GM19324 (cell line): ENCODE results near the gene EEFSEC.

ENCODE experiments used
- ATAC-seq: cut with Tn5 transposase; IDR thresholded peaks from one replicate; pipeline ENCODE4 v1.9.1; 2021; ENCODE audit warnings: mild to moderate bottlenecking, moderate library complexity; ENCODE audit not compliant: unreplicated experiment, low FRiP score

Gene EEFSEC

DNA sequence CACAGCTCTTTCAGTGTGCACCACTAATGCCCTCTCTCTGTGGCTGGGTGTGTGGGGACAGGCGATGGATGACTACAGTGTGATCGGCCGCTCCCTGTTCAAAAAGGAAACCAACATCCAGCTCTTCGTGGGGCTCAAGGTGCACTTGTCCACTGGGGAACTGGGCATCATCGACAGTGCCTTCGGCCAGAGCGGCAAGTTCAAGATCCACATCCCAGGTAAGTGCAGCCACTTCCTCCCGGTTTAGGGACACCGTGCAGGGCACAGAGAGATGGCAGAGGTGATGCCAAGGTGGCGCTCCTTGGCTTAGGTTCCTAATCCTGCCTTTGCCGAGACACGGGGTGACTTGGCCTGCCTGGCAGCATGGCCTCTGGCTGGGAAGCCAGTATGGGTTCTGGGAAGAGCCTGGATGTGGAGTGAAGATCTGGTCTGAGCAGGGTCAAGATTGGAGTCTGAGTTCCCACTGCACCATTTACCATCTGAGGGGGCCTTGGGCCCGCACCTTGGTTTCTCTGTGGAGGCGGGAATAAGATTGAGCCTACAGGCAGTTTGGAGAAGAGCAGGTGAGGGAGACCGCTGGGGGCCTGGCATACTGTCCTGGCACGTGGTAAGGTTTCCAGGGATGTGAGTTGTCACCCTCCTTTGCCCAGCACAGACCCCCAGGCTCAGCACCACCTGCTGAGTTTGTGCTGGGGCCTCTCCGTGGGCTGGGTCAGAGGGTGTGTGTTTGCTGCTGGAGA is 205.0 kb downstream of the EEFSEC start:
- no peak for ATAC-seq

DNA sequence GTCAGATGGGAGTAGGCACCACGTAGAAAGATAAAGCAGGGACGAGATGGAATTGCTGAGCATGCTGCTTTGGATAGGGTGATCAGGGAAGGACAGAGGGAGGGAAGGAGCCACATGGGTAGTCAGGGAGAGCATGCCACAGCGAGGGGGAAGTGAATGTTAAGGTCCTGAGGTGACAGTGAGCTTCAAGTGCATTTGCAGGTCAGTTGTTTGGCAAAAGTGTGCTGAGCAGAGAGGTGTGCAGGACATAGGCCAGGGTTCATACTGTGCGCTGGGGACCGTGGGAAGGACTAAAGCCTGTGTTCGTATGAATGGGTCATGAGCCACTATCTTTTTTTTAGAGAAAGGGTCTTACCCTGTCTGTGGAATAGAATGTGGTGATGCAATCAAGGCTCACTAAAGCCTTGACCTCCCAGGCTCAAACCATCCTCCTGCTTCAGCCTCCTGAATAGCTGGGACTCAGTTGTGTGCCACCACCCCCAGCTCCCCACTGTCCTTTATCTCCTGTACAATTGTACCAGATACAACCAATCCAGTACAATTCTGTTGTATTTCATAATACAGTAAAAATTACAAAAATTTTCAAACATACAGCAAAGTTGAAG is 205.9 kb downstream of the EEFSEC start:
- no peak for ATAC-seq

DNA sequence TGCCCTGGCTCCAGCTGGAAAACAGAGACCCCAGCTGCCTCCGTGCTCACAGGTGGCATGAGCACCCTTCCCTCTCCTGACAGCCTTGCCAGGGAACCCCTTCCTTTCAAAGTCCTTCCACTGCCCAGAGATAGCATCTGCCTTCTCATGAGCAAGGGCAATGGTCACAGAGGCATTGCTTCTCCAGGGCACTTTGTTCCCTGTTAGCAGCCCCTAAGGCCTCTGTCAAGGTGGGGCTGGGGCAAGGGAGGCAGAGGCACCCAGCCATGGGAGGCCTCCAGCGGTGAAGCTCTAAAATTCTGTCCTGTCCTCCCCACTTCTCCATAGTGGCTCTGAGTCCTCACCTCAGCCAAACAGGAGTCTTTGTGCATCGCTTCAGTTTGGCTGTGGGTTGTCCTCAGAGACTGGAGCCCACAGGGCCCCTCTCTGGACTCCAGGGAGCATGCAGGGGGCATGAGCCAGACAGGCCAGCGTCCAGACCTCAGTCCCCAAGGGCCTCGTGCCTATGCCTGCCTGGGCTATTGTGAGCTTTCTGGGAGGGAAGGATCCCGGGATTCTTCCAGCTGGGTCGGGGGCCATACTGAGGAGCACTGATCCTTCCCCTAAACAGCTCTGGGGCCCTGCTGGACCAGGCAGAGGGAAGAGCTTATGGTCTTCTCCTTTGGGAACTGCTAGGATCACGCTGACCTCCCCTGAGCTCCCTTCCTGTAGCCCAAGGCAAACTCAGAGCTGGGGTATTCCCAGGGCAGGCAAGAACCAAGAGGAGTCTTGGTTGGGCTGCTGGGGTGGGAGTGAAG is 206.8 kb downstream of the EEFSEC start:
- ATAC-seq: no peak

DNA sequence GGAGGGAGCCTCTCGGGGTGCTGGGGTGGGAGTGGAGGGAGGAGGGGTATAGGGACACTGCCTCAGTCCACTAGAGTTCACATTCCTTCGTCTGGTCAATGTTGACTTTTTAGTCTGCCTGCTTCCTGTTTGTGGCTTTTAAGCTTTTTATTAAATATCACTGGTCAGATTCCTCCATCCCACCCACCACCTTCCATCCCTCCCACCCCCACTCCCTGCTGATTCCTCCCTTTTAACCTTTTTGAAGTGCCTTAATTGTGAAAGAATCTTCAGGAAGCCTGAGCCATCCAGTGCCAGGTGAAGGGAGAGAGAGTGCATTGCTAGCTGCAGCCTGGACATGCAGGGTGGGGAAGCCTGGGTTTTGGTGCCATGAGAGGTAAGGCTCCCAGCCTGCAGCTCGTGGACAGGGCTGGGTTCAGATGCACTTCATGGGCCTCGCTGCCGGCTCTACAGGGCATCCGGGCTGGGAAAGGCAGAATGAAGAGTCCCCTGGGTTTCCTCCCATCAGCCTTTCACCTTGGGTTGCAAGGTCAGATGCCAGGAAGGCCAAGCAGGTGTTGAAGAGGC is 207.5 kb downstream of the EEFSEC start:
- ATAC-seq: no peak

DNA sequence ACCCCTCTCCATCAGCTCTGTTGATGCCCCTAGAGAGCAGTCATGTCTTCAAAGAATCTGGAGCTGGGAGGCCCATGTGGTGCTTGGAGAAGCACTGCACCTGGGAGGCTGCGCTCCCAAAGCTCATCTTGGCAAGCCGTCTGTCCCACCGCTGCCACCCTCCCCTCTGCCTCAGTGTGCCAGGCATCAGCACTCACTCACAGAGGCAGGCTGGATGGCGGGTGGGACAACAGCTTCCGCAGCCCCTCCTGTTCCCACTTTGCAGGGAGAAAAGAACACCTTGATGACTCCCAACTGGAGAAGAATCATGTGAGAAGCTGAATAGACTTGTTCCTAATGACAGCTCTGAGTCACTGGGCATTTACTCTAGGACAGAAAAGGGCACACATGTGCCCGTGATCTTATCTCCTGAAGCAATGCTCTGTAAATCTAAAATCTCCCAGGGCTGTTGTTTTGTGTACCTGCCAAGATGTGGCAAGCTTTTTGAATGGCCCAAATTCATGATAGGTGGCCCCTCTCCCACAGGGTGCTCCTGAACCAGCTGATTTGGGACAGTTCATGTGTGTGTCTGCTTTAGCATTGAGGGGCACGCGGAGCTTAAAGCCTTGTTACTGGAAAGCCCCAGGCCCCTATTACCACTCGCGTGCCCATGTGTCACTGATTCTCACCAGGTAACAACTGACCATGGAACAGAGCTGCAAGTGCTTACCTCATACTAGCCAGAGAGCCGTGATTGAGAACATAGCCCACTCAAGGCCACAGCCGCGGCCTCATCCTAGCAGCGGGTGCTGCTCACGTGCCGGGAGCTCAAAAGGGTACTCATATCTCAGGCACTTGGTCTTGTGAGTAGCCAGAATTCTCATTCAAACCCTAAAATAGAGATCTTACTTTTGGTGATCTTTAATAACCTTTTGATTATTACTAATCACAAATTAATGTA is 209.0 kb downstream of the EEFSEC start:
- ATAC-seq: no peak

DNA sequence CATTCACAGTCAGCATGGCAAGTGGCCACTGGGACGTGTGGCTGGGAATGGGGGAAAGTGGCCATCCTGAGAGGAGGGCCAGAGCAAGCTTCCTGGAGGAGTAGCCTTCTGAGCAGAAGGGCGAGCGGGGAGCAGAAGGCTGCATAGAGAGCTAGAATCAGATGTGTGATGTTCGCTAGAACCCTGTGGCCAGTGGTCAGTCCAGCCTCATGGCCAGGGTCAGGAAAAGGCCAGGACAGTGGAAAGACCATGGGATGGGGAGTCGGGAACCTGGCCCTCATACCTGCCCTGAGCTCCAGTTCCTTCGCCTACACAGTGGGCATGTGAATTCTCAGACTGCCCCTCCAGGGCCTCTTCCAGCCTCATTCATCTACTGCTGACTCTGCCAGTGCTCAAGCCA is 211.0 kb downstream of the EEFSEC start:
- ATAC-seq: no peak

DNA sequence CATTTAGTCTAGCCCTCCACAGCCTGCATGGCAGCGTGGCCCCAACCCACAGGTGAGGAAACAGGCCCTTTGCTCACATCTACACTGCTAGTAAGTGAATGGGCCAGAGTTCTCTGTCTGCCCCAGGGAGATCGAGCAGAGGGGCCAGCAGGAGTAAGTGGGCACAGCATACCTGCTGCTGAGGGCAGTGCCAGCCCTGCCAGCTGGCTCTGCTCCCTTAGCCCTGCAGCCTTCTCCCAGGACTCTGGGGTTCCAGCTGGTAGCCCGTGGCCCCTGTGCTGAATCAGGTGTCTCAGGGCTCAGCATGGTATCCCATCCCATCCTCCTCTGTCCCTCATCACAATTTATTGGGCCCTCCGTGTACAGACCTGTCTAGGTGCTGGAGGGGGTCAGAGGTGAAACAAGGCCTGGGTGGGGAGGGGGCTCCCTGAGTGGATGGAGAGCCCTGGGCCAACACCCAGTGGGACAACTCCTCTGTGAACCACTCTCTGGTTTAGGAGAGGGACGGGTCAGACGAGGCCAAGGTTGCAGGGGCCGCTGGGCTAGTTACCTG is 211.6 kb downstream of the EEFSEC start:
- no peak for ATAC-seq

DNA sequence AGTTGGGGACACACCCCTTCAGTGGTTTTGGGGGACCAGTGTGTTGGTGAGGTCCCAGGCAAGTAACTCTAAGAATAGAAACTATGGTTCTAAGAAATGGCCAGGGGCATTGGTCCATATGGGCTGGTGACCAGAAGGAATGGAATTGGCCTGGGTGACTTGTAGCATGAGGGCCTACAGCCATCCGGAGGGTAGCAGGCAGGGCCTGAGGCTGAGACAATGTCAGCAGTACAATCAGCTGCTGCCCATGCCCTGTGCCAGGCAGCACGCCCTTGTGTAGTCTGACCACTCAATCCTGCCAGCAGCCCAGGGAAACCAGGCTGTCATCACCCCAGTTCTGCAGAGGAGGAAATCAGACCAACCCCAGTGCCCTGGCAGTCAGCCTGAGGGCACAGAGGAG is 212.9 kb downstream of the EEFSEC start:
- no peak for ATAC-seq

DNA sequence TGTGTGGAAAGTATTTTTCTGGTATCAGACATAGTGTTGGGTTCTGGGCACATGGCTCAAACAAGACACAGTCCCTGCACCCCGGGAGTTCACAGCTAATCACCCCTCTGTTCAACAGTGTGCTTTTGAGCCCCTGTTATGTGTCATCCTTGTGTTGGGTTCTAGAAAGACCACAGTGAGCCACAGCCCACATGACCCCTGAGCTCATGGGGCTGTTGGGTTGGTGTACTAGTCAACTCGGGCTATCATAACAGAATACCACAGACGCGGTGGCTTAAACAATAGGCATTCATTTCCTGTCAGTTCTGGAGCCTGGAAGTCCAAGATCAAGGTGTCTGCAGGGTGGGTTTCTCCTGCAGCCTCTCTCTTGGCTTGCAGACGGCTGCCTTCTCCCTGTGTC is 213.4 kb downstream of the EEFSEC start:
- no peak for ATAC-seq

DNA sequence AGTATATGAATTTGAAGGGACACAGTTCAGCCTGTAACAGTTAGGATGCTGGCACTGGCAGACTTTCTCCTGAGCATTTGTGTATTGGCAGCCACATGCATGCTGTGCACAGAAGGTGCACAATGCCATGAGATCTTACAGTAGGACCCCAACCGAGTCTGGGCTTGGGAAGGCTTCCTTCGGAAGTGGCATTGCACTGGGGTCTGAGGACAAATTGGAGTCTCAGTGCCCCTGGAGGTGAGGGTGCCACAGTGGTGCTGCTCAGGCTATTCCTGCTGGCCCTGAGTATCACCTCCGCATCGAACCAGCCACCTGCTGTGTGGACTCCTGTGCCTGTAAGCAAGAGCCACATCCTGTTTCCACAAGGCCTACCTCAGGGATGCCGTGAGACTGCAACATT is 213.9 kb downstream of the EEFSEC start:
- no peak for ATAC-seq

DNA sequence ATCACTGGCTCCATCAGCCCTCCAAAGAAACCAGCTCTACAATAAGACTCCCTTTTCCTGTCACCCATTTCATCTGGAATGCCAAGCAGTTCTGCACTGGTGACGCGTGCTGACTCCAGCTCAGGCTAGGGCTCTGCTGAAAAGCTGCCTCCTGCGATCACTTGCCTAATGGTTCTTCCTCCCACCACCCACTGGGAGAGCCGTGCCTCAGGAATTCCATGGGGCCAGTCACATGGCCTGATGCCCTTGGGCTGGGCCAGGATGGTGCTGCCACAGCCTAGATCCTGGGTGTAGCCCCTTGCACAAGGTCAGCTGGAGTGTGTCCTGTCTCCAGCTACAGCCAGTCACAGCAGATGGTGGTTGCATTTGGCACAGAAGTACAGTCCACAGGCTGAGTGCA is 214.5 kb downstream of the EEFSEC start:
- no peak for ATAC-seq

DNA sequence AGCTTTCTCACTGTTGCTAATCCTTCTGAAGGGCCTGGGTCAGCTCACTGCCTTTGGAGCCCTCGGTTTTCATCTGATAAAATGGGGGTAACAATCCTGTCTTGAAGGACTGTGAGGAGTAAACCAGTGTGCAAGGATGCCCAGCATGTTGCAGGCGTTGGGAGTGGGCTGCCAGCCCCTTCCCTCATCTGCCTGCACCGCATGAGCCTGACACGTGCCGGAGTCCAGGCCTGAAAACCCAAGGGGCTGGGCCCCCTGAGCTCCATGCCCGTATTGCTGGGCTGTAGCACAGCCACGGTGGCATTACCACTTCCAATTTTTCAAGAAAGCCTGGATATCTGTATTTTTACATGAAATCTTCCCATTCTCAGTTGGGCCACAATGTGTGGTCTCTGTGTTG is 215.3 kb downstream of the EEFSEC start:
- ATAC-seq: no peak

DNA sequence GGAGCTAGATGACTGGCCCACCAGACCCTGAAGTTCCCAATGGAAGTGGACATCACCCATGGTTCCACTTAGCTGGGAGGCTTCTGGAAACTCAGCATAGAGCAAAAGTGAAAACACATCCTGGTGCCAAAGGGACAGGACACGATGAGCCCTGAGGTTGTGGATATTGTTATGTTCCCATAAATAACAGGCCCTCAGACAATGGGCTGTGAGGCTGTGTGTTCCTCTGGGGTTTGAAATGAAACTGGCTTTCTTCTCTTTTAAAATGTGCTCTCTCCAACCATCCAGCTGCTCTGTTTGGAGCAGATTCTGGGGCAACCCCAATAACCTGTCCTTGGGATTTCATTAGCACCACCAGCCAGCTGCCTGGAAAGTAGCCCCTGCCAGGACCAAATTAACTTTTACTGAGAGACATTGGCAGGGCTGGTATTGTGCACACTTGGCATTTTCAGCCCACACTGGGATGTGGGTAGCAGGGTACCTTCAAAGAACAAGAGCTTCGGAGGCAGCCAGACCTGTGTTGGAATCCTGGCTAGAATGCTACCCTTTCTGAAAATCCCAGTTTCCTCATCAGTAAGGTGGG is 215.9 kb downstream of the EEFSEC start:
- ATAC-seq: no peak

DNA sequence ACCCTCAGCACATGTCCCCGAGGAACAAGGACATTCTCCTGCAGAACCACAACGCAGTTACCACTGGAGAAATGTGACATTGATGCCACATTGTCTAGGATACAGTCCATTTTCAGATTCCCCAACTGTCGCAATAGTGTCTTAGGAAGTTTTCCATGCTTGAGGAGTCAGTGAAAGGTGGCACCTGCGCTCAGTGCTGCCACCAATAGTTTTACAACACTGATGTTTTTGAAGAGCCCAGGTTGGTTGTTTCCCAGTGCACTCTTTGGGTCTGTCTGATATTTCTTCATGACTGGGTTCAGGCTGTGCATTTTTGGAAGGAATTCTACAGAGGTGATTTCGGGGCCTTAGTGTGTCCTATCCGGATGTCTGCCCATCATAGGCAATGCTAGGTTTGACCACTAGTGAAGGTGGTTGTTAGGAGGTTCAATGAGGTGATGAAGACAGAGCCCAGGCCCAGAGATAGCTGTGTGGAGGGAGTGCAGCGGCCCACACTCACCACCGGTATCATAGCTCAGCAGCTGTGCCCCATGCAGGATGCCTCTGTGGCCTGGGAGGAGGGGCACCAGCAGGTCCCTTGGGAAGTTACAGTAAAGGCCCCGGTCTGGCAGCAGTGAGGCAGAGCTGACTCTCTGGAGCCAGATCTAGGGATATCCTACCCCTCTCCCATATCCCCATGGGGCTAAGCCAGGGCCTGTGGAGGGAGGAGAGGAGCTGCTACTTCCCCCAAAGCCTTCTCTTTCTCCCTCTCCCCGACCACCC is 216.8 kb downstream of the EEFSEC start:
- no peak for ATAC-seq

DNA sequence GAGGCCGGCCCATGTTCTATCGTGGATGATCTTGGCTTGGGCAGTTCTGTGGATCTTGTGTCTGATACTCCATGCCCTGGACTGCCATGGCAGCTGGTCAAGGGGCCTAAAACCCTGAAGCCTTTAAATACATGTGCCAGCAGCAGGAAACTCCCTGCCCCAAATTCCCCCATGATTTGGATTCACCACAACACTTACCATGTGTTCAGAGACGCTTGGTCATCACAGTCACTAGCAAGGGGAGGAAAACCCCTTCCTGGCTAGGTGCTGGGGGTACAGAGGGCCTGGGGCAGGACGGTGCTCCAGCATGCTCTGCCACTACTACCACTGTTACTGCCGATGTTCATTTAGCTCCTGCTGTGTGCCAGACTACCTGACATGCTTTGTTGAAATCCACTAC is 219.0 kb downstream of the EEFSEC start:
- ATAC-seq: no peak

DNA sequence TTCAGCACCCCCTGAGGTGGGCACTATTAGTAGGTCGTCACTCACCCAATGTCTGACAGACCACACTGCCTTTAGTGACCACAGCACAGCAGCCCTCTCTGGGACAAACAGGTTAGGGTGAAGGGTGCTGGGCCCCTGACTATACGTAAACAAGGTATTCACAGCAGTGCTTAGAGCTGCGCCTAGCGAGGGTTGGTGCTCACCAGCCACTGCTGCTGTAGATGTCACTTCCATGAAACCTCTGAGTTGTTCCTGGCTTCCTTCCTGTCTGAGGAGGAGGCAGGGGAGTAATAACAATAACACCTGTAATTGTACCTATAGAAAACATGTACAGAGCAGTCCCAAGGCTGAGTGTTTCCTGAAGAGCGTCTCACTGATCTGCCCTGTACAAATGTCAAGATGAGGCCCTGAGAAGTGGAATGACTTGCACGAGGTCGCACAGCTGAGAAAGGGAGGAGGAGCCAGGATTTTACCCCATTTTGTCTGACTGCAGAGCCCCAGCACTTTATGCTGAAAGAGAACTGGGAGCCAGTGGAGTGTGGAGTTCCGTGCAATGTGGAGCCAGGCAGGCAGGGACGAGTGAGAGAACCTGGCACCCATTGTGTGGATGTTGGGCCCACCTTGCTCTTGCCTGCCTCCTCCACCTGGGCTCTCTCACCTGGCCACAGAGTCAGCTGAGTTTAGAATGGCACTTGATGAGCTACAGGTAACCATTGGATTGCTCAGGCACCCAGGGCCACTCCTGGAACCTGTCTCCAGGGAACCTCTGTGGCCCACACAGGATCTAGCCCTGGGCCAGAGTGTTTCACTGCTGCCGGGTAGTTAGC is 219.6 kb downstream of the EEFSEC start:
- no peak for ATAC-seq

DNA sequence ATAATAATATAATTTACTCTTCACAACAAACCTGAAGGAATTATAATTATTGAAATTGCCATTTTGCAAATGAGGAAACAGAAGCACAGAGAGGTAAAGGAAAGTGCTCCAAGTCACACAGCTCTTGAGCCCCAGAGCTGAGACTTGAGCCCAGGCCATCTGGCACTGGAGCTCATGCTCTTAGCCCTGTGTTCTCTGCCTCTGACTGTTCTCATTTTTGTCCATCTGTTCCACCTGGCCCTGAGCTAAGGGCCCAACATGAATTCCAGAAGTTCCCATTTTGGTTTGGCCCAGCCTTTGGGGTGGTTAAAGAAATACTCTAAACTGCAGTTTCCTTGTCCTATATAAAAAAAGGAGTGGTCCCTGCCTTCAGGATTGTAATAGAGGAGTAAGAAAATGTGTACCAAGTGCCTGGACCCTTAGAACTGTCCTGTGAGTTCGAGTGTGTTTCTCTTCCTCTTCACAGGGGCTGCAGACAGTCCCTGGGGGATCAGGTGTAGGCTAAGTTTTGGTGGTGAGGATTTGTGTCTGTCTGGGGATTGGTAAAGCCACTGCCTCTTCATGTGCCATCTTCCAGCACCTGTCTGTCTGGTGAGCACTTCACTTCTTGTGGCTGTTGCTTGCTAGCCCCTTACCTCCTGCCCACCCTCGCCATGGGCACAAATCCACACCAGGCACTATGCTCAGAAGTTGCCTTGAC is 221.6 kb downstream of the EEFSEC start:
- ATAC-seq: no peak
